ENCODE measurements around the gene MLN.

Gene MLN

DNA sequence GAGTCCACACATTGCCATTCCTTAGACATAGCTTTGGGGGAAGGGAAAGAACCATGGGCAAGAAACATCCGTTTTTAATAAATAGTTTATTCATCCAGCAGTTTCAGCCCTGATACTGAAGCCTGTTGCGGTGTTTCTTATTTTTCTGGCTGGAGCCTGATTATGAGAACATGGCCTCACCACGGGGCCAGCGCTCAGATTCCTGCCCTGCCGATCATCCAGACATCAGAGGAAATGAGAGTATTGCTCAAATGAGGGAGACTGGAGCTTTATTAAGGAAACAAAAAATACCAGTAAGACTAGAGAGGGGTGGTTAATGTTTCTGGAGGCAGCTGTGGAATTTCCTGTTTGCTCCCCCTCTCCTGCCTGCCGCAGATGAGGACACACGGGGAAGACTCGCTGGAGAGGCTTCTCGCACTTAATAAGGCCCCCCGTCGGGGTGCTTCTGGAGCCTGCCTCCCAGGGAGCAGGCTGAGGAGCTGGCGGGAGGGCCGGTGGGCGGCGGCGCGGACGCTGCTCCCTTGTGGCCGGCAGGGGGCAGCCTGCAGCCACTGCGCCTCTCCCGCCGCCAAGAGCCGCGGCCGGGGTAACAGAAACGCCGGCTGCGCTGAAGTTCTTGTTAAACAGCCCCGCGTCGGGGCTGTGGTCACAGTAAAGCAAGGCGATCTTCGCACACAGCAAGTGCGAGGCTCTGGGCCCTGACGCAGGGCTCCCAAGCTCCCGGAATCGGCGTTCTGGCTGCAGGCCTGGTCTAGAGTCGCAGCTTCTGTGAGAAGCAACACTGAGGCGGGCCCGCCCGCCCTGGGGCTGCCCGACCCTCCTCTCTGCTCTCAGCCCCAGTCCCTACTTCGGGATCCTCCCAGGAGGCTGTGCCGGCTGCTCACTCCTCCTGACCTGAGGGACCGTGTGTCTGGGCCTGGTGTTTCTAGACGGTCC is 32.4 kb downstream of the MLN start:
- DNase-seq (ENCODE audit: low spot score): peak; percentile 11

GRCh38 chr6:33770833-33771145 is 33.0 kb downstream of the MLN start:
- no peak for DNase-seq (ENCODE audit: low spot score)

- no peak for DNase-seq (ENCODE audit: low spot score)
Measured at GRCh38 chr6:33770124-33770832, 33.5 kb downstream of the MLN start.

DNA sequence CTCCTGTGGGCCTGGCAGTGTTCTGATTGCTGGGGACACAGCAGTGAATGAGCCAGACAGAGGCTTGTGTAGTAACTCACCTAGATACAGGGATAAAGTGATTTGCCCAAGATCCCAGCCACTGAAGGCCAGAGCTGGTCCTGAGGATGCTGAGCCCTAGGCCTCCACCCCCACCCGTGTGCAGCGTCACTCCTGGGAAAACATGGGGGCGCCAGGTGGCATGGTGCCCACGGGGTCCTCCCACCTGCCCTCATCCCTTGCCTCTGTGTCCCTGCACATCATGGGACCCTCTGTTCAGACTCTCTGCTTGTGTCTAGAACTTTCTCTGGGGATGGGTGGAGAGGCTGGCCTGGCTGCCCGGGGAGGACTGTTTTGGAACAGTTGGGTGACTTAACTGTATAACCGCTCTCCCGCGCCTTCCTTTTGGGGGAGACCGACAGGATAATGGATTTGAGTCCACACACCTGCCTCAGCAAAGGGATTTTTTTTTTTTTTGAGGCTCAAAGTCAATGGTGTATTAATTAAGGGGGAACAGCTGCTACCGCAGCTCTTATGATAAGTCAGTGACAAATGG is 34.5 kb downstream of the MLN start:
- no peak for DNase-seq (ENCODE audit: low spot score)

DNA sequence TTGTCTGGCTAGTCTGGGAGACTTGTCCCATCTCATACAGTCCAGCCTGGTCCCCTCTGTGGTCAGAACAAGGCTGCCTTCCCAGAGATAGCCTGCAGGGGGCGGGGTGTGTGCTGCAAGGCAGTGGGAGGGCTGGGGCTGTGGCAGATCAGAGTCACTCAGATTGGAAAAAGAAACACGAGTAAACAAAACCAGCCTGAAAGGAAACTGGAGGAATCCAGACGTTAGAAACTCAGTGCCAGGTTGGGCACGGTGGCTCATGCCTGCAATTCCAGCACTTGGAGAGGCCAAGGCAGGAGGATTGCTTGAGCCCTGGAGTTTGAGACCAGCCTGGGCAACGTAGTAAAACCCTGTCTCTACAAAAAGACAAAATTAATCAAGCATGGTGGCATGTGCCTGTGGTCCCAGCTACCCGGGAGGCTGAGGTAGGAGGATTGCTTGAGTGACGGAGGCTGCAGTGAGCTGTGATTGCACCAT is 35.1 kb downstream of the MLN start:
- peak; percentile 54 for DNase-seq (ENCODE audit: low spot score)

DNA sequence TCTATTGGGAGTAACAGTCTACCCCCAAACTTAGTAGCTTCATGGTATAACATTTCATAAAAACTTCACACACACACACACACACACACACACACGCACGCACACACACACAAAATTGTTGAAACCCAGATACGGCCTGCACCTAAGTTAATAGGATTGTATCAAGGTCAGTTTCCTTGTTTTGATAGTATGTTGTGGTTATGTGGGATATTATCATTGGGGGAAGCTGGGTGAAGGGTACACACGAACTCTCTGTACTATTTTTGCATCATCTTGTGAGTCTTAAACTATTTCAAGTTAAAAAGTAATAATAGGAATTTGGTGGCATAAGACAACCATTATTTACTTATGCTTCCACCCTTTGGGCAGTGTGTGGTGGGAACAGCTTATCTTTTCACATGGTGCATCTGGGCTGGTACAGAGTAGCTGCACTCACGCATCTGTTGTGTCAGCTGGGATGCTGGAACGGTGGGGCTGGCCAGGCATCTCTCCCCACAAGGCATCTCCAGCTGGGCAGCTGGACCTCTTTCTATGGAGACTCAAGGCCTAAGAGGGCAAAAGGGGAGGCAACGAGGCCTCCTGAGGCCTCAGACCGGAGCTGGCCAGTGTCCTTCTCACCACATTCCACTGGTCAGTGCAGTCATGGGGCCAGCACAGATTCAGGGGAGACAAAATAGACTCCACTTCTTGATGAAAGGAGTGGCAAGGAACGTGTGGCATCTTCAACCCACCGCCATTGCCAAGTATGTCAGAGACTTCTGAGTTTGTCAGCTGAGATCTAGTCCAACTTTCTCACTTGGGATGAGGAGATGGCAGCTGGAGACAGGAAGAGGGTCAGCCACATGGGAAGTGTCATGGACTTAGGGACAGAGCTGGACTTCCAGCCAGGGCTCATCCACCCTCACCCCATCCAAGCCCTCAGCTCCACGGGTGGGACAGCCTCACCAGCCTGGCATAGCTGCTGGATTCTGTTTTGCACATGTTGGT is 36.6 kb downstream of the MLN start:
- no peak for DNase-seq (ENCODE audit: low spot score)

DNA sequence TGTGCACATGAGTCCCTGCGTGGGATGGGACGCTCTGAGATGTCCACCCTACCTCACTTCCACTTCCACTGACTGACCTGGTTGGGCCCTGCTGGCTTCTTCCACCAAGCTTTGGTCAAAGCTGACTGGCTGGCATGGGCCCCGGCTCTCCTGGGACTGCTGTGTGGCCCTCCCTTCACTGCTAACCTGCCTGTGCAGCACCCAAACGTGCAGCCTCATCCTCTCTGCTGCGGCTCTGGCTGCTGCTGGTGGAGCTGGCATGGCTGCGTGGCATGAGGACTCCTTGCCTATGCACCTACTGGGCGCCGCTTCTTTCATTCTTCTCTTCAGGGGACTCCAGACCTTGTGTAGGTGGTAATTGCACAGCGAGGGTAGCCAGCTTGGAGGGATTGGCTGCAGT is 38.4 kb downstream of the MLN start:
- DNase-seq (ENCODE audit: low spot score): no peak

- no peak for DNase-seq (ENCODE audit: low spot score)
Measured at GRCh38 chr6:33764036-33764435, 39.8 kb downstream of the MLN start.

DNA sequence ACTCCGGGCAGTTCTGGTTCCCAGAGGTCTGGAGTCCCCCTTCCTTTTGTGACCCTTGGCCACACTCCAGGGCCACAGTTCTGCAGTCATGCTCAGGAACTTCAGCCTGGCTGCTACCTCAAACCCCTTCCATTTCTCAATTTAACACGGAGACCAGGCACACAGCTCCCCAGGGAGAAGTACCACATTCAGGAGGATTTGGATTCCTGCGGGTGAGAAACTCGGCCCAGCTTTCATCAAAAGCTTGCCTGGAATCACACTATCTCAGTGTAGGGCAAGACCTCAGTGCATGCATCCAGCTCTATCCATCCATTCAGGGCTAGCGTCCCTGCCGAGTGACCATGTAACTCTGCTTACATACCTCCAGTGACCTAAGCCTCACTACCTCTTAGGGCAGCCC is 40.3 kb downstream of the MLN start:
- no peak for DNase-seq (ENCODE audit: low spot score)

- no peak for DNase-seq (ENCODE audit: low spot score)
Measured at GRCh38 chr6:33762713-33763112, 41.1 kb downstream of the MLN start.

DNA sequence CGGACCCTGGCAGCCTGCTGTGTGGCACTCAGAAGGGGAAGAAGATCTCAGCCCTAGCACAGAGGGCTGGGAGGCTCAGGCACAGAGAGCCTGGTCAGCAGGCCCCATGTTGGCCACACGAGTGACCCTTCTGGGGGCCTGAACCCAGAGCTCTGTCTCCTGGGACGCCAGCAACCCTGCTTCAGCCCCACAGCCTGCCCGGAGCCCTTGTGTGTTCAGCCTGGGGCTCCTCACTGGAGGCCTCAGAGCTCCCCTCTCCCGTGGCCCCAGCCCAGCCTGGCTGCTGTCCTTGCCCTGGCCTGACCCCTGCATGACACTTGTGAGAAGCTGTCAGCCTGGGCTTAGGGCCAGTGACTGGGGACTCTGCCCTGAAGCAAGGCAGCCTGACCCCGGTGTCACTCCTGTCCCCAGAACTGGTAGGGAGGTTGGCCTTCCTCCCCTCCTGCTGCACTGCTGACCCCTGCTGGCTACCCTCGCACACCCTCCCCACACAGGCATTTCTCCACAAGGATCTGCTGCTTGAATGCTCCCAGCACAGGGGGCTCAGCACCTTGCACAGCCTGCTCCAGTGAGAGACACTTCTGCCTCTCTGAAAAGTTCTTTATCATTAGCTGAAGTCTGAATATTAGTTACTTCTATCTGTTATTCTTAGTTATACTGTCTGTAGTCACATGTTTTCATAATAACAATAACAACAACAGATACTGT is 41.7 kb downstream of the MLN start:
- DNase-seq (ENCODE audit: low spot score): peak; percentile 12

- no peak for DNase-seq (ENCODE audit: low spot score)
Measured at GRCh38 chr6:33761581-33761921, 42.3 kb downstream of the MLN start.

GRCh38 chr6:33759887-33760629 is 43.7 kb downstream of the MLN start:
- no peak for DNase-seq (ENCODE audit: low spot score)

- DNase-seq (ENCODE audit: low spot score): peak; percentile 16
Measured at GRCh38 chr6:33758815-33759216, 45.0 kb downstream of the MLN start.

DNA sequence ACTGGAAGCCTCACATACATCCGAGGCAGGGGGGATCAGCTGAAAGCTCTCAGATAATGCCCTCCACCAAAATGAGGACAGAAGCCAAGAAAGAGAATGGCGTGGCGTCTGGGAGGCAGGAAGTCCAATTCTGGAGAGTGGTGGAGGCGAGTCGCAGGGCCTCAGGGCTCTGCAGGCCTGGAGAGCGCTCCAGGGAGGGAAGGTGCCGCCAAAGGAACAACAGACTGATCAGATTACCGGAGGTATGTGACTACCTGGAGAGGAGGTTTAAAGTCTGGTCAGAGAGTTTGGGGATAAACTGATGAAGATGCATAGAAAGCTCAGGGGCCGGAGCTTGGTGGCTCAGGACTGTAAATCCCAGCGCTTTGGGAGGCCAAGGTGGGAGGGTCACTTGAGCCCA is 45.9 kb downstream of the MLN start:
- no peak for DNase-seq (ENCODE audit: low spot score)

DNA sequence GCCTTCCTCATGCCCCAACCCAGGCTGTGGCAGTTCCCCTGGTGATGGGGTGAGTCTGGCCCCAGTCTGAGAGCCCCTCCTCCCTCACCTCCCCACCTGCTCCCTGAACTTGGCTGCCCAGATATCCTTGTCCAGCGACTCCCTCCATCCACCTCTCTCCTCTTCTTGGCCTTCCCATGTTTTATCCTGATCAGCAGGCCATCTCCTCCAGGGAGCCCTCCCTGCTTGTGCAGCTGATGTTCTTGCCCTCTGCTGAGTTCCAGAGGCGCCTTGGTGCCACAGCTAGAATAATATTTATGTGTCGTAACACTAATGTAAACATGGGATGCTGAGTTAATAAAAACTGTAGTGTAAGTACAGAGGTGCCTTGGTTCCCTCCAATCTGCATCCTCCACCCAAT is 46.7 kb downstream of the MLN start:
- DNase-seq (ENCODE audit: low spot score): no peak

DNA sequence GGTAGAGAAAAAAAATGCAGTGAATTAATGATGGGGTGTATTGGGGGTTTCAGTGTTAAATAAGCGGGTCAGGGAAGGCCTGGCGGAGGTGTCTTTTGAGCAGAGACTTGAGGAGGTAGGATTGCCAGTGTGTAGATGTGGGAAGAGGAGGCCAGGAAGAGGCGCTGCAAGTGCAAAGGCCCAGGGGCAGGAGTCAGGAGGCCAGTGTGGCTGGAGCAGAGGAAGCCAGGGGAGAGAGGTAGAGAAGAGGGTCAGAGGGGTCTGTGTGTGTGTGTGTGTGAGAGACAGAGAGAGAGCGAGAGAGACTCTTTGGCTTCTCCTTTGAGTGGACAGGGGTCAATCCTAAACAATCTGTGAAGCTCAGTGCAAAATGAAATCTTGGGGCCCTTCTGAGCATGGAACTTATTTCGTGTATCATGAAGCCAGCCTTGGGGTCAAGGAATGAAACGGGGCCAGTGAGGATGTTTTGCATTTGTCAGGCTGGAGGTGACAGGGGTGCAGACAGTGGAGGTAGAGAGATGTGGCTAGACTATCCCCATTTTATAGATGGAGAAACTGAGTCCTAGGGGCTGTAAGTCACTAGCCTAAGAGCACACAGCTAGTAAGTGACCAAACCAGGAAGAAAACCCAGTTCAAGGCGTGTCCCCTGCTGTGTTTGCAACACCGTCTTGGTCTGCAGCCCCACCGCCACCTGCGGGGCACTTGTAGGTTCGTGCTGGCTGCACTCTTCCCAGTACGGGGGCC is 47.4 kb downstream of the MLN start:
- no peak for DNase-seq (ENCODE audit: low spot score)

DNA sequence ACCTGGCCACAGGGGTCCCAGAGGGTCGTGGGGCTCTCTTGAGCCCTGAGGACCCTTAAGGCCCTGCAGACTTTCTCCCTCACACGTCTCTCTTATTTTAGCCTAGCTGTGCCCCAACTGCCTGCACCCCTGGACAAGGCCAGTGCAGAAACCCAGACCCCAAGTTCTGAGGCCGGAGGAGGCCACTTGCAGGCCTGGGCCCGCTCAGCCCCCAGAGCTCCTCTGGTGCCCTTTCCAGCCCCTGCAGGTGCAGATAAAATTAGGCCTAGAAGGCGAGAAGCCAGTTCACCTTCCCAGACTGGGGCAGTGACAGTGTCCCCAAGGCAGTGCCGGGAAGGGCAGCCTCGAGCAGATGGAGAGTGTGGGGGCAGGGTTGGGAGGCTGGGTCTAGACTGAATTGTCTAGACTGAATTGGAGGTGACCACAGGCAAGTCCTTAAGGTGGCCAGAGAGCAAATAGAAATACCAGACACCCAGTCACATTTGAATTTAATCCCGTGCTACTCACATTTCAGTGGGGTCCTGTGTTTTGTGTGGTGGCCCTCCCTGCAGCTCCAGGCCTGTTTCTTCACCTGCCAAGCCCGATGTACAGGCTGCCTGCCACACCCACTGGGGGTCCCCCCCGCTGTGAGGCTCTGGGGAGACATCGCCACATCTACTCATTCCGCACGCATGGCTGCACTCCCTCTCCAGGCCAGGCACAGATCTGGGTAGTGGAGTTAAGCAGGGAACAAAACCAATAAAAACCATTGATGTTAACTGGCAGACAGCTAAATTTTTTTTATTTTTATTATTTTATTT is 48.5 kb downstream of the MLN start:
- DNase-seq (ENCODE audit: low spot score): no peak

DNA sequence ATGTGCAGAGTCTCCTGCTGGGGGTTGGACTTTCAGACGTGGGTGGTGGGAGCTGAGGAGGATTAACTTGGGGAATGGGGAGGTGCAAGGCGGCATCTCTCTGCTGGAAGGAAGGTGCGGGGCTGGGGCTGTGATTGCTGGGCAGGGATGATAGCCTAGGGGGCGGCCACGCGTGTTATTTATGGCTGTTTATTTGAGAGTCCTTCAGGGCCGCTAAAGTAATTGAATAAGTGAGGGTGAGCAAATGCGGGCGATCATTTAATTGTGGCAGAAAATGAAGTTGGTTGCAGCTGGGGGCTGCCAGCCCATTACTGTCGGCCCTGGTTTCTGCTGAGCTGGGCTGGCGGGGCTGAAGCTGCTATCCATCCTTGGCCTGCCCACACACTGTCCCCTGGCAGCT is 49.6 kb downstream of the MLN start:
- DNase-seq (ENCODE audit: low spot score): no peak
